Esophagus muscularis mucosa (tissue), 3 donors: ENCODE measurements around the gene CROCC.

Experiments used
- POLR2A ChIP-seq: fragments of 450-650 bp; IDR thresholded peaks from one replicate; pipeline ENCODE4 v1.6.1; 2017; ENCODE audit warnings: antibody characterized with exemption, moderate library complexity, mild to moderate bottlenecking, low read depth
- TF ChIP-seq, protein P1 (sequence below), 3 experiments: fragments of 200-600 bp in 2 of 3; fragments of 450-650 bp in 1 of 3; sonication (generic) in 2 of 3; IDR thresholded peaks; one replicate each; pipeline ENCODE4 v1.5.1; 2017 to 2019; ENCODE audit warnings: antibody characterized with exemption in 3 of 3, mild to moderate bottlenecking in 2 of 3, moderate library complexity in 1 of 3

DNA sequence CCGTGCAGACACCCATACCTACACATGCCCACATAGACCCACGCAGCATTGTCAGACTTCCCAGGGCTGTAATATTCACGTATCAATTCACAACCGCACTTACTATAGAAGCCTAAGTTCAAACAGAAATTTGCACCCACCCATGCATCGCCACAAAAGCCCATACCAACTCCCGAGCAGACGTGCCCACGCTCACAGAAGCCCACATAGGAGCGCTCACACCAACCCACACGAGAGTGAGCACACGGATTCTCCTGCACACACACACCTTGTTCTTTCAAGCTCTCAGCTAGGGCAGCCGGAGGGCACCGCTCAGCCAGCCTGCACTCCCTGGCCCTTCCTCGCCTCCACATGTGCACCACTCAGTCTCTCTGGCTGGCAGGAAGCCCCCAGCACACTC is 54.1 kb downstream of the CROCC start:
- TF ChIP-seq, protein P1, sequence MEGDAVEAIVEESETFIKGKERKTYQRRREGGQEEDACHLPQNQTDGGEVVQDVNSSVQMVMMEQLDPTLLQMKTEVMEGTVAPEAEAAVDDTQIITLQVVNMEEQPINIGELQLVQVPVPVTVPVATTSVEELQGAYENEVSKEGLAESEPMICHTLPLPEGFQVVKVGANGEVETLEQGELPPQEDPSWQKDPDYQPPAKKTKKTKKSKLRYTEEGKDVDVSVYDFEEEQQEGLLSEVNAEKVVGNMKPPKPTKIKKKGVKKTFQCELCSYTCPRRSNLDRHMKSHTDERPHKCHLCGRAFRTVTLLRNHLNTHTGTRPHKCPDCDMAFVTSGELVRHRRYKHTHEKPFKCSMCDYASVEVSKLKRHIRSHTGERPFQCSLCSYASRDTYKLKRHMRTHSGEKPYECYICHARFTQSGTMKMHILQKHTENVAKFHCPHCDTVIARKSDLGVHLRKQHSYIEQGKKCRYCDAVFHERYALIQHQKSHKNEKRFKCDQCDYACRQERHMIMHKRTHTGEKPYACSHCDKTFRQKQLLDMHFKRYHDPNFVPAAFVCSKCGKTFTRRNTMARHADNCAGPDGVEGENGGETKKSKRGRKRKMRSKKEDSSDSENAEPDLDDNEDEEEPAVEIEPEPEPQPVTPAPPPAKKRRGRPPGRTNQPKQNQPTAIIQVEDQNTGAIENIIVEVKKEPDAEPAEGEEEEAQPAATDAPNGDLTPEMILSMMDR (IDR thresholded peaks at IDR 0.05) = no peak
- TF ChIP-seq POLR2A = no peak
